SK-N-SH treated with all-trans-retinoic acid at 6 μM for 48 hours (cell line): ENCODE data around the gene PSPN.

Experiments
- ATAC-seq: fragments of 200-7000 bp; cut with Tn5 transposase; 3 replicates; pipeline ENCODE4 v1.9.1; 2020; ENCODE audit warnings: mild to moderate bottlenecking, moderate library complexity
- ARNTL ChIP-seq: fragments of 450-650 bp; formaldehyde crosslinking; IDR thresholded peaks from 2 replicates; pipeline ENCODE4 v1.5.0; 2020; ENCODE audit warnings: low read depth, mild to moderate bottlenecking, moderate library complexity, borderline replicate concordance
- BACH2 ChIP-seq: fragments of 250-450 bp; sonication (Bioruptor Pico); IDR thresholded peaks from 2 replicates; pipeline ENCODE4 v1.9.0; 2021; ENCODE audit warnings: mild to moderate bottlenecking, borderline replicate concordance
- CSDC2 ChIP-seq: fragments of 250-450 bp; sonication (Bioruptor Pico); IDR thresholded peaks from 2 replicates; pipeline ENCODE4 v1.5.0; 2020; ENCODE audit warnings: mild to moderate bottlenecking, moderate library complexity
- ESRRG ChIP-seq: fragments of 250-450 bp; sonication (Bioruptor Pico); IDR thresholded peaks from 2 replicates; pipeline ENCODE4 v1.6.1; 2021; ENCODE audit warnings: mild to moderate bottlenecking
- ISL1 ChIP-seq: fragments of 250-450 bp; sonication (Bioruptor Pico); IDR thresholded peaks from 2 replicates; pipeline ENCODE4 v2.1.2; 2022; ENCODE audit warnings: mild to moderate bottlenecking, moderate library complexity
- PPARA ChIP-seq: fragments of 250-450 bp; sonication (Bioruptor Pico); IDR thresholded peaks from 2 replicates; pipeline ENCODE4 v1.5.0; 2020; ENCODE audit warnings: mild to moderate bottlenecking, borderline replicate concordance
- RARB ChIP-seq: fragments of 250-450 bp; sonication (Bioruptor Pico); IDR thresholded peaks from 2 replicates; pipeline ENCODE4 v1.8.0; 2021; ENCODE audit warnings: mild to moderate bottlenecking, moderate library complexity
- SNAI2 ChIP-seq: fragments of 250-450 bp; sonication (Bioruptor Pico); IDR thresholded peaks from 2 replicates; pipeline ENCODE4 v1.5.0; 2020; ENCODE audit warnings: mild to moderate bottlenecking, moderate library complexity
- TCF4 ChIP-seq: fragments of 250-450 bp; sonication (Bioruptor Pico); IDR thresholded peaks from 2 replicates; pipeline ENCODE4 v1.8.0; 2021; ENCODE audit warnings: mild to moderate bottlenecking, moderate library complexity, borderline replicate concordance
- TOX ChIP-seq: fragments of 250-450 bp; sonication (Bioruptor Pico); IDR thresholded peaks from 2 replicates; pipeline ENCODE4 v1.8.0; 2021; ENCODE audit warnings: mild to moderate bottlenecking, moderate library complexity, borderline replicate concordance
- ZFP3 ChIP-seq: fragments of 250-450 bp; sonication (Bioruptor Pico); IDR thresholded peaks from 2 replicates; pipeline ENCODE4 v1.5.0; 2020; ENCODE audit warnings: mild to moderate bottlenecking, moderate library complexity
- ZFP30 ChIP-seq: fragments of 450-650 bp; formaldehyde crosslinking; IDR thresholded peaks from 2 replicates; pipeline ENCODE4 v1.5.0; 2022; ENCODE audit warnings: mild to moderate bottlenecking, moderate library complexity
- ZNF565 ChIP-seq: fragments of 450-650 bp; formaldehyde crosslinking; conservative IDR thresholded peaks from 2 replicates; pipeline ENCODE4 v1.5.0; 2020; ENCODE audit warnings: low read depth, mild to moderate bottlenecking, moderate library complexity
- ZNF70 ChIP-seq: fragments of 450-650 bp; formaldehyde crosslinking; IDR thresholded peaks from 2 replicates; pipeline ENCODE4 v1.5.0; 2020; ENCODE audit warnings: mild to moderate bottlenecking, moderate library complexity
- ZNF8 ChIP-seq: fragments of 450-650 bp; formaldehyde crosslinking; IDR thresholded peaks from 2 replicates; pipeline ENCODE4 v1.5.0; 2020; ENCODE audit warnings: mild to moderate bottlenecking, moderate library complexity
- TF ChIP-seq, protein P1 (sequence below): fragments of 250-450 bp; sonication (Bioruptor Pico); IDR thresholded peaks from 2 replicates; pipeline ENCODE4 v1.8.0; 2021; ENCODE audit warnings: low read depth, mild to moderate bottlenecking, moderate library complexity, borderline replicate concordance
- TF ChIP-seq, protein P2 (sequence below): fragments of 250-450 bp; sonication (Bioruptor Pico); IDR thresholded peaks from 2 replicates; pipeline ENCODE4 v1.5.1; 2021; ENCODE audit warnings: mild to moderate bottlenecking, moderate library complexity
- TF ChIP-seq, protein P3 (sequence below): fragments of 250-450 bp; sonication (Bioruptor Pico); IDR thresholded peaks from 2 replicates; pipeline ENCODE4 v1.5.1; 2020; ENCODE audit warnings: low read depth, mild to moderate bottlenecking, moderate library complexity
- TF ChIP-seq, protein P4 (sequence below): fragments of 250-450 bp; sonication (Bioruptor Pico); IDR thresholded peaks from 2 replicates; pipeline ENCODE4 v1.5.0; 2020; ENCODE audit warnings: mild to moderate bottlenecking, moderate library complexity

PSPN gene

DNA sequence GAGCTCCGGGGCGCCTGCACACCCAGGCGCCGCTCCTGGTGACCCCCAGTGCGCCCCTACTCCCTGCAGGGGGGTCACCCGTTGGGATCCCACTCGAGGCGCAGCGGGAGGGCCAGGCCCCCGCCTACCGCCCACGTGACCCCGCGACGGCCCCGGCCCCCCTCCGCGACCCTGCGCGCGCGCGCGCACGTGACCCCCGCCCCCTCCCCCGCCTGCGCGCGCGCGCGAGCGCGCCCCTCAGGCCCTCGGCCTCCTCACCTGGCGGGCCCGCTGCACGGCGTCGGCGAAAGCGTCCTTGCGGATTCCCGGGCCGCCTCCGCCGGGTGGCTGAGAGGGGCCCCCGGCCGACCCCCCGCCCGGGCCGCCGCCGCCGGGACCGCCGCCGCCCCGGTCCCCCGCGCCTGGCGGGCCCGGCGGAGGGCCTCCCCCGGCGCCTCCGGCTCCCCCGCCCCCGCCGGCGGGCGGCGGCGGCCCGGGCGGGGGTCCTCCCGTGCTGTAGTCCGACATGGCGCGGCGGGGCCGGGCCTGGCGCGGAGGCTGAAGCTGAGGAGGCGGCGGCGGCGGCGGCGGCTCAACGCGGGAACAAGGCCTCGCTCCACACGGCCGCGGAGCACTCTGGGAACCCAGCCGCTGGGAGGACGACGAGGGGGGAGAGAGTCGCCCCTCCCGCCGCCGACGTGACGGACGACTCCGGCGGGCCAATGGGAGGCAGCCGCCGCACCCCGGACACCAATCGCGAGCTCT lies 48.6 kb upstream of the PSPN start, which contains the start of gene KHSRP:
TSS of gene KHSRP (minus strand) at position 617 of the 744 bp plus-strand sequence. CDS start at position 507, 110 bp downstream.
- no peak for ATAC-seq
- TF ChIP-seq ZFP3 (CRISPR knock-in tag) (no peak), ISL1 (CRISPR knock-in tag) (no peak), PPARA (CRISPR knock-in tag) (no peak), ZNF70 (CRISPR knock-in tag) (no peak), TOX (no peak), ARNTL (CRISPR knock-in tag) (no peak), ZNF8 (CRISPR knock-in tag) (no peak), ESRRG (CRISPR knock-in tag) (no peak)
- TF ChIP-seq, protein P1, sequence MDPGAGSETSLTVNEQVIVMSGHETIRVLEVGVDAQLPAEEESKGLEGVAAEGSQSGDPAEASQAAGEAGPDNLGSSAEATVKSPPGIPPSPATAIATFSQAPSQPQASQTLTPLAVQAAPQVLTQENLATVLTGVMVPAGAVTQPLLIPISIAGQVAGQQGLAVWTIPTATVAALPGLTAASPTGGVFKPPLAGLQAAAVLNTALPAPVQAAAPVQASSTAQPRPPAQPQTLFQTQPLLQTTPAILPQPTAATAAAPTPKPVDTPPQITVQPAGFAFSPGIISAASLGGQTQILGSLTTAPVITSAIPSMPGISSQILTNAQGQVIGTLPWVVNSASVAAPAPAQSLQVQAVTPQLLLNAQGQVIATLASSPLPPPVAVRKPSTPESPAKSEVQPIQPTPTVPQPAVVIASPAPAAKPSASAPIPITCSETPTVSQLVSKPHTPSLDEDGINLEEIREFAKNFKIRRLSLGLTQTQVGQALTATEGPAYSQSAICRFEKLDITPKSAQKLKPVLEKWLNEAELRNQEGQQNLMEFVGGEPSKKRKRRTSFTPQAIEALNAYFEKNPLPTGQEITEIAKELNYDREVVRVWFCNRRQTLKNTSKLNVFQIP (CRISPR knock-in tag): no peak
- TF ChIP-seq, protein P2, sequence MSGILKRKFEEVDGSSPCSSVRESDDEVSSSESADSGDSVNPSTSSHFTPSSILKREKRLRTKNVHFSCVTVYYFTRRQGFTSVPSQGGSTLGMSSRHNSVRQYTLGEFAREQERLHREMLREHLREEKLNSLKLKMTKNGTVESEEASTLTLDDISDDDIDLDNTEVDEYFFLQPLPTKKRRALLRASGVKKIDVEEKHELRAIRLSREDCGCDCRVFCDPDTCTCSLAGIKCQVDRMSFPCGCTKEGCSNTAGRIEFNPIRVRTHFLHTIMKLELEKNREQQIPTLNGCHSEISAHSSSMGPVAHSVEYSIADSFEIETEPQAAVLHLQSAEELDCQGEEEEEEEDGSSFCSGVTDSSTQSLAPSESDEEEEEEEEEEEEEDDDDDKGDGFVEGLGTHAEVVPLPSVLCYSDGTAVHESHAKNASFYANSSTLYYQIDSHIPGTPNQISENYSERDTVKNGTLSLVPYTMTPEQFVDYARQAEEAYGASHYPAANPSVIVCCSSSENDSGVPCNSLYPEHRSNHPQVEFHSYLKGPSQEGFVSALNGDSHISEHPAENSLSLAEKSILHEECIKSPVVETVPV: no peak

DNA sequence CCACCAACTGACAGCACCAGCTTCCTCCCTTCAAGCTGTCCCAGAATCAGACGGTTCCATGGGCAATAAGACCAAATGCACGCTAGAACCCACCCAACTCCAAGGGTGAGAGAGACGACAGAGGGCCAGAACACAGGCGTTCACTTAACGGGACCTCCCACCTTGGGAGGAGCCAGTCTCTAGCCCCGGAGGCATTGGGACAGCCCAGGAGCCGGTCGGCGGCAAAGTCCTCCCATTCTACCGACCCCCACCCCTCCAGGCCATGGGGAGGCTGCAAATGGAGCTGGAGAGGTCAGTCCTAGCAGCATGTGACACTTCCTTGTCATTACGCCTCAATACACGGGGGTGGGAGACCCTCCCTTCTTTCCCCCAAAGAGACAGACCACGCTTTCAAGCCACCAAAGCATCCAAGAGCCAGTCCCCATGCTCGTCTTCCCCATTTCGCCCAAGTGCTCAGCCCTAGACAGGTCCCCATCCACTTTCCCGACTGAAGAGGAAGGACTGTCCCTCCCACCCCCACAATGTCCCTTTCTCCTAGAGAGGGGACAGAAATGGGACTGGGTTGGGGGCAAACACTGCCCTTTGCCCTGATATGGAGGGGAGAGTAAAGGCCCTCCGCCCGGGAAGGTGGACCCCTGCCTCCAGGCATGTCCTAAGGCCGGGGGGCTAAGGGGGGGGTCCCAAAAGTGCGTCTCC lies 47.9 kb upstream of the PSPN start:
- TF ChIP-seq TCF4 (CRISPR knock-in tag) (no peak), CSDC2 (CRISPR knock-in tag) (no peak), ZNF8 (CRISPR knock-in tag) (no peak), RARB (CRISPR knock-in tag) (no peak), BACH2 (CRISPR knock-in tag) (no peak), SNAI2 (CRISPR knock-in tag) (no peak), ZFP3 (CRISPR knock-in tag) (no peak), ARNTL (CRISPR knock-in tag) (no peak), ZNF565 (no peak), ZNF70 (CRISPR knock-in tag) (no peak), ISL1 (CRISPR knock-in tag) (no peak), ZFP30 (CRISPR knock-in tag) (no peak)
- TF ChIP-seq, protein P1 (CRISPR knock-in tag): no peak
- TF ChIP-seq, protein P3, sequence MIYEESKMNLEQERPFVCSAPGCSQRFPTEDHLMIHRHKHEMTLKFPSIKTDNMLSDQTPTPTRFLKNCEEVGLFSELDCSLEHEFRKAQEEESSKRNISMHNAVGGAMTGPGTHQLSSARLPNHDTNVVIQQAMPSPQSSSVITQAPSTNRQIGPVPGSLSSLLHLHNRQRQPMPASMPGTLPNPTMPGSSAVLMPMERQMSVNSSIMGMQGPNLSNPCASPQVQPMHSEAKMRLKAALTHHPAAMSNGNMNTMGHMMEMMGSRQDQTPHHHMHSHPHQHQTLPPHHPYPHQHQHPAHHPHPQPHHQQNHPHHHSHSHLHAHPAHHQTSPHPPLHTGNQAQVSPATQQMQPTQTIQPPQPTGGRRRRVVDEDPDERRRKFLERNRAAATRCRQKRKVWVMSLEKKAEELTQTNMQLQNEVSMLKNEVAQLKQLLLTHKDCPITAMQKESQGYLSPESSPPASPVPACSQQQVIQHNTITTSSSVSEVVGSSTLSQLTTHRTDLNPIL (CRISPR knock-in tag): no peak
- TF ChIP-seq, protein P4, sequence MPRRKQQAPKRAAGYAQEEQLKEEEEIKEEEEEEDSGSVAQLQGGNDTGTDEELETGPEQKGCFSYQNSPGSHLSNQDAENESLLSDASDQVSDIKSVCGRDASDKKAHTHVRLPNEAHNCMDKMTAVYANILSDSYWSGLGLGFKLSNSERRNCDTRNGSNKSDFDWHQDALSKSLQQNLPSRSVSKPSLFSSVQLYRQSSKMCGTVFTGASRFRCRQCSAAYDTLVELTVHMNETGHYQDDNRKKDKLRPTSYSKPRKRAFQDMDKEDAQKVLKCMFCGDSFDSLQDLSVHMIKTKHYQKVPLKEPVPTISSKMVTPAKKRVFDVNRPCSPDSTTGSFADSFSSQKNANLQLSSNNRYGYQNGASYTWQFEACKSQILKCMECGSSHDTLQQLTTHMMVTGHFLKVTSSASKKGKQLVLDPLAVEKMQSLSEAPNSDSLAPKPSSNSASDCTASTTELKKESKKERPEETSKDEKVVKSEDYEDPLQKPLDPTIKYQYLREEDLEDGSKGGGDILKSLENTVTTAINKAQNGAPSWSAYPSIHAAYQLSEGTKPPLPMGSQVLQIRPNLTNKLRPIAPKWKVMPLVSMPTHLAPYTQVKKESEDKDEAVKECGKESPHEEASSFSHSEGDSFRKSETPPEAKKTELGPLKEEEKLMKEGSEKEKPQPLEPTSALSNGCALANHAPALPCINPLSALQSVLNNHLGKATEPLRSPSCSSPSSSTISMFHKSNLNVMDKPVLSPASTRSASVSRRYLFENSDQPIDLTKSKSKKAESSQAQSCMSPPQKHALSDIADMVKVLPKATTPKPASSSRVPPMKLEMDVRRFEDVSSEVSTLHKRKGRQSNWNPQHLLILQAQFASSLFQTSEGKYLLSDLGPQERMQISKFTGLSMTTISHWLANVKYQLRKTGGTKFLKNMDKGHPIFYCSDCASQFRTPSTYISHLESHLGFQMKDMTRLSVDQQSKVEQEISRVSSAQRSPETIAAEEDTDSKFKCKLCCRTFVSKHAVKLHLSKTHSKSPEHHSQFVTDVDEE (CRISPR knock-in tag): no peak

More for the DNA sequence above, 47.9 kb upstream of the PSPN start:
- peak; percentile 19 for ATAC-seq
